ENCODE data around the gene ERCC6L2. TPM values are rescaled to one million over a fixed set of nuclear protein-coding genes. Genes with fewer than 3 reads are reported as not detected.

Gene ERCC6L2
- total and polyA plus RNA-seq, 2 of the 8 experiments (the other 6 are each of a cell fraction or from before 2014, with no cell fraction given), result 9.8 to 50.0 TPM

- Histone ChIP-seq H3K4me1 (replicated peaks in 1 of 4; ENCODE audit: control insufficient read depth in 3 of 4, insufficient read depth in 4 of 4, low read length in 3 of 4) (peaks cover 0 to 6% (median 3%) of the 10 kb centered on the region in 4 experiments; a peak in 3 of 7 replicates), H3K36me3 (ENCODE audit: control insufficient read depth in 2 of 4, insufficient read depth in 4 of 4, low read length in 3 of 4) (peaks cover 0 to 2% (median 0%) of the 10 kb centered on the region in 4 experiments; a peak in 1 of 8 replicates), H4K8ac (ENCODE audit: extremely low read depth, insufficient read depth, low read length) (no peak overlapping the region), H3K79me2 (ENCODE audit: control insufficient read depth in 1 of 2, insufficient read depth in 2 of 2, low read length in 2 of 2) (no peaks in the 10 kb centered on the region), H3K27me3 (replicated peaks in 1 of 4; ENCODE audit: control insufficient read depth in 3 of 4, extremely low read depth in 1 of 4, insufficient read depth in 3 of 4, low read length in 3 of 4) (peaks cover 9 to 20% (median 19%) of the 10 kb centered on the region in 4 experiments), H2BK5ac (ENCODE audit: low read depth, low read length) (no peak overlapping the region), H3K4me3 (ENCODE audit: extremely low read depth in 1 of 4, insufficient read depth in 2 of 4, low read depth in 3 of 4, low read length in 4 of 4) (no peak overlapping the region), H4K5ac (ENCODE audit: insufficient read length, low read depth, low read length) (no peak overlapping the region), H4K20me1 (replicated peaks in 1 of 2; ENCODE audit: control insufficient read depth in 1 of 2, insufficient read depth in 2 of 2, low read length in 2 of 2) (peaks cover 0 to 4% of the 10 kb centered on the region in 2 experiments), H3K23me2 (ENCODE audit: low read depth, low read length) (peaks cover 7% of the 10 kb centered on the region; the same call in 1 of the 2 replicates), H4K91ac (replicated peaks; ENCODE audit: insufficient read length, low read length) (no peak overlapping the region), H3K27ac (ENCODE audit: low read depth, low read length) (no peak overlapping the region), H3K56ac (replicated peaks; ENCODE audit: insufficient read length, low read depth, low read length) (no peak overlapping the region), H2BK120ac (replicated peaks; ENCODE audit: low read depth, low read length) (no peak overlapping the region), H2BK15ac (ENCODE audit: low read length) (no peak overlapping the region), H2BK20ac (ENCODE audit: low read length) (no peak overlapping the region), H3K9me3 (ENCODE audit: insufficient read depth in 2 of 2, low read depth in 1 of 2, low read length in 1 of 2) (no peaks in the 10 kb centered on the region), H3K79me1 (ENCODE audit: low read depth, low read length) (no peaks in the 10 kb centered on the region; the same call in 1 of the 2 replicates), H3K4me2 (ENCODE audit: insufficient read depth in 1 of 2, low read depth in 2 of 2, low read length in 2 of 2) (no peak overlapping the region), H2BK12ac (ENCODE audit: low read depth, low read length) (no peak overlapping the region), H3K23ac (ENCODE audit: insufficient read length) (no peak overlapping the region), H3K18ac (ENCODE audit: extremely low read depth, low read length) (no peak overlapping the region), H3K4ac (replicated peaks; ENCODE audit: insufficient read length, low read depth, low read length) (no peak overlapping the region), H3K14ac (ENCODE audit: insufficient read length) (no peak overlapping the region), H2AFZ (ENCODE audit: low read length) (no peak overlapping the region), H2AK5ac (ENCODE audit: low read depth, low read length) (no peak overlapping the region), H3K9ac (replicated peaks in 1 of 4; ENCODE audit: extremely low read depth in 1 of 4, low read depth in 3 of 4, low read length in 3 of 4) (no peak overlapping the region)
- POLR2A ChIA-PET (ENCODE audit: partially characterized antibody), result no interaction called here
- DNase-seq (ENCODE audit: low read depth in 1 of 2, low spot score in 2 of 2), result no peak
- WGBS, 2 experiments (ENCODE audit: extremely low coverage in 1 of 2, insufficient coverage in 1 of 2, insufficient read length in 1 of 2, insufficient replicate concordance in 2 of 2, low coverage in 1 of 2, low lambda C conversion rate in 2 of 2, missing lambda C conversion rate in 1 of 2), result 87% methylated on average over 3 of the region's 3 CpGs; no CpG with 5 or more reads in 1 of the 2 experiments
- CTCF ChIA-PET (ENCODE audit: partially characterized antibody), result no interaction called here
- no peak for FAIRE-seq
- no peak for TF ChIP-seq GTF2F1 (IDR thresholded peaks at IDR 0.05; ENCODE audit: borderline replicate concordance, low read depth, low read length)
- TF ChIP-seq TBP (IDR thresholded peaks at IDR 0.05; ENCODE audit: low read depth, low read length), result no peak
- TF ChIP-seq JUND (IDR thresholded peaks at IDR 0.05; ENCODE audit: low read length), result no peak
- no peak for TF ChIP-seq CBX5 (IDR thresholded peaks at IDR 0.05; ENCODE audit: low read depth, low read length)
- TF ChIP-seq NRF1 (IDR thresholded peaks at IDR 0.05; ENCODE audit: low read depth, low read length), result no peak
- TF ChIP-seq POLR2A (IDR thresholded peaks at IDR 0.05; ENCODE audit: control extremely low read depth in 1 of 2, low read depth in 2 of 2, low read length in 2 of 2), result no peak
- TF ChIP-seq ATF3 (IDR thresholded peaks at IDR 0.05; ENCODE audit: insufficient read depth, low read depth, low read length), result no peak
- TF ChIP-seq TEAD4 (IDR thresholded peaks at IDR 0.05; ENCODE audit: low read depth, low read length), result no peak
- no peak for TF ChIP-seq SAP30 (IDR thresholded peaks at IDR 0.05; ENCODE audit: insufficient read depth, insufficient replicate concordance, low read length)
- no peak for TF ChIP-seq ASH2L (IDR thresholded peaks at IDR 0.05; ENCODE audit: low read length)
- no peak for TF ChIP-seq SP2 (IDR thresholded peaks at IDR 0.05; ENCODE audit: low read length)
- TF ChIP-seq SIN3A (conservative IDR thresholded peaks at IDR 0.05 in 1 of 2, IDR thresholded peaks at IDR 0.05 in 1 of 2; ENCODE audit: low read depth in 1 of 2, low read length in 2 of 2), result no peak
- no peak for TF ChIP-seq RXRA (IDR thresholded peaks at IDR 0.05; ENCODE audit: insufficient read depth, low read depth, low read length)
Observed at GRCh38 chr9:96015876-96016686, 140.6 kb downstream of the ERCC6L2 start.
